Measurements from ENCODE around the gene VPS33A. TPM values are rescaled to one million over a fixed set of nuclear protein-coding genes. Genes with fewer than 3 reads are reported as not detected.
A peak's percentile ranks its signal among the peaks of the same experiment; 100 is the strongest.

Gene VPS33A
- total and polyA plus RNA-seq, 2 of the 13 experiments (the other 11 are each of a cell fraction or from before 2014, with no cell fraction given), result 11.0 to 43.6 TPM

GRCh38 chr12:122225683-122226365, 40.5 kb downstream of the VPS33A start, which contains the start of gene DIABLO (continued):
- peak; percentile 98 for TF ChIP-seq YY1 (IDR thresholded peaks at IDR 0.05; ENCODE audit: insufficient read depth, insufficient replicate concordance, low read depth, low read length)
- 0 out of 2 replicates have a peak, but pooled peaks have one; percentile 37 for TF ChIP-seq ZNF44 (CRISPR knock-in tag; IDR thresholded peaks at IDR 0.05)
- no peak for TF ChIP-seq ZBTB46 (CRISPR knock-in tag; IDR thresholded peaks at IDR 0.05; ENCODE audit: borderline replicate concordance)
- TF ChIP-seq CHD2 (IDR thresholded peaks at IDR 0.05; ENCODE audit: low read depth, low read length), result no peak
- TF ChIP-seq RBFOX2 (IDR thresholded peaks at IDR 0.05; ENCODE audit: low read depth, low read length), result peak; percentile 98
- no peak; the same call in 1 of the 2 replicates for TF ChIP-seq GATAD2A (CRISPR knock-in tag; IDR thresholded peaks at IDR 0.05)
- peak; percentile 75; the same call in 1 of the 2 replicates for TF ChIP-seq ZNF772 (CRISPR knock-in tag; IDR thresholded peaks at IDR 0.05)
- TF ChIP-seq SOX5 (CRISPR knock-in tag; IDR thresholded peaks at IDR 0.05; ENCODE audit: borderline replicate concordance), result 0 out of 2 replicates have a peak, but pooled peaks have one; percentile 12
- TF ChIP-seq ZSCAN5A (CRISPR knock-in tag; IDR thresholded peaks at IDR 0.05; ENCODE audit: borderline replicate concordance), result no peak
- TF ChIP-seq SPEN (CRISPR knock-in tag; IDR thresholded peaks at IDR 0.05; ENCODE audit: low read depth), result peak; percentile 85
- peak; percentile 70 for TF ChIP-seq AGO1 (IDR thresholded peaks at IDR 0.05; ENCODE audit: low read depth, low read length, poor library complexity, severe bottlenecking)
- no peak for TF ChIP-seq ZNF740 (CRISPR knock-in tag; IDR thresholded peaks at IDR 0.05)
- TF ChIP-seq SNAPC5 (CRISPR knock-in tag; IDR thresholded peaks at IDR 0.05; ENCODE audit: borderline replicate concordance), result no peak
- TF ChIP-seq ESRRA (CRISPR knock-in tag; IDR thresholded peaks at IDR 0.05; ENCODE audit: low read depth), result 0 out of 2 replicates have a peak, but pooled peaks have one; percentile 51
- peak; percentile 93 for TF ChIP-seq YEATS2 (CRISPR knock-in tag; IDR thresholded peaks at IDR 0.05; ENCODE audit: borderline replicate concordance)
- no peak for TF ChIP-seq RFX1 (IDR thresholded peaks at IDR 0.05)
- no peak for TF ChIP-seq ZKSCAN1 (IDR thresholded peaks at IDR 0.05; ENCODE audit: low read length)
- no peak for TF ChIP-seq ELK4 (CRISPR knock-in tag; IDR thresholded peaks at IDR 0.05; ENCODE audit: borderline replicate concordance)
- TF ChIP-seq THRA (CRISPR knock-in tag; IDR thresholded peaks at IDR 0.05; ENCODE audit: borderline replicate concordance), result peak; percentile 14; the same call in 1 of the 2 replicates
- peak; percentile 72 for TF ChIP-seq MLX (CRISPR knock-in tag; IDR thresholded peaks at IDR 0.05)
- no peak for TF ChIP-seq SMYD3 (CRISPR knock-in tag; IDR thresholded peaks at IDR 0.05)
- no peak for TF ChIP-seq CBX2 (IDR thresholded peaks at IDR 0.05; ENCODE audit: low read depth, low read length)
- TF ChIP-seq CBX2 (CRISPR knock-in tag; IDR thresholded peaks at IDR 0.05; ENCODE audit: low read depth), result no peak
- TF ChIP-seq ZNF205 (CRISPR knock-in tag; IDR thresholded peaks at IDR 0.05), result peak; percentile 82; the same call in 1 of the 2 replicates

All from HepG2 (cell line).